GM12878 (cell line): Measurements from ENCODE around the gene FDX2.

Experiments used
- CTCF ChIP-seq, 3 experiments: IDR thresholded peaks in 2 of 3; conservative IDR thresholded peaks in 1 of 3; 2 replicates each; pipeline ENCODE4 v1.5.1; 2011; ENCODE audit warnings: low read depth in 3 of 3, low read length in 3 of 3, mild to moderate bottlenecking in 3 of 3, control low read depth in 2 of 3, moderate library complexity in 2 of 3, inconsistent platforms in 1 of 3, mixed read lengths in 1 of 3; ENCODE audit not compliant: control insufficient read depth in 2 of 3, insufficient read depth in 1 of 3; ENCODE audit errors: extremely low read depth in 1 of 3
- KLF5 ChIP-seq: fragments of 450-650 bp; IDR thresholded peaks from 2 replicates; pipeline ENCODE4 v1.6.1; 2014; ENCODE audit warnings: mild to moderate bottlenecking; ENCODE audit not compliant: partially characterized antibody
- SP1 ChIP-seq: IDR thresholded peaks from one replicate; pipeline ENCODE4 v1.6.1; 2011; ENCODE audit warnings: low read depth, low read length
- ZNF274 ChIP-seq: IDR thresholded peaks from one replicate; pipeline ENCODE4 v1.8.0; 2011; ENCODE audit not compliant: insufficient read length, insufficient read depth

GRCh38 chr19:10327793-10328192, 12.0 kb upstream of the FDX2 start:
- TF ChIP-seq CTCF (IDR thresholded peaks at IDR 0.05 in 2 of 3, conservative IDR thresholded peaks at IDR 0.05 in 1 of 3; ENCODE audit: control insufficient read depth in 2 of 3, extremely low read depth in 1 of 3, insufficient read depth in 1 of 3, low read depth in 3 of 3, low read length in 3 of 3) (no peak), KLF5 (no peak), SP1 (no peak), ZNF274 (no peak)
